BJ (cell line): ENCODE results near the gene NSD2. TPM values are rescaled to one million over a fixed set of nuclear protein-coding genes. Genes with fewer than 3 reads are reported as not detected.
A peak's percentile ranks its signal among the peaks of the same experiment; 100 is the strongest.
"Not testable (repeated sequence)": the region's sequence is repeated elsewhere in the genome, so short reads cannot be mapped to it uniquely, and the experiment has no call there.

Source experiments
- CTCF ChIA-PET: fragments of 350-600 bp; formaldehyde crosslinking; extraction: SDS; loops from one replicate; lab custom pipeline; 2021; ENCODE audit warnings: antibody characterized with exemption, inconsistent platforms; lab: Yijun Ruan, JAX
- POLR2A ChIA-PET: fragments of 300-600 bp; sonication (Branson Sonifier 250); formaldehyde crosslinking; extraction: SDS; loops from one replicate; lab custom pipeline; 2021; ENCODE audit warnings: antibody characterized with exemption; lab: Charles Lee
- DNase-seq: peaks from one replicate; pipeline ENCODE4 v3.0.0-alpha.2; 2011; ENCODE audit warnings: low read depth
- H3K27me3 ChIP-seq: 2 replicates; pipeline ENCODE4 v1.6.0; 2011; ENCODE audit warnings: low read length; ENCODE audit not compliant: control insufficient read depth, insufficient read depth
- H3K36me3 ChIP-seq: 2 replicates; pipeline ENCODE4 v1.5.1; 2011; ENCODE audit warnings: low read length; ENCODE audit not compliant: control insufficient read depth, insufficient read depth
- H3K4me3 ChIP-seq: 2 replicates; pipeline ENCODE4 v1.5.1; 2011; ENCODE audit warnings: low read depth, mild to moderate bottlenecking, control low read depth, low read length
- polyA plus RNA-seq: library from polyadenylated mRNA; depleted of rRNA; stranded (reverse); fragments of >200 nt; gene quantifications from 2 replicates; pipeline ENCODE4 v1.2.3, GENCODE V29; 2011; rRNA removed
- small RNA-seq: library from RNA; depleted of rRNA; stranded (forward); fragments of <200 nt; gene quantifications from one replicate; pipeline ENCODE3, GENCODE V24; 2012; ENCODE audit warnings: low replicate concordance, low read depth; ENCODE audit not compliant: insufficient read length
- TF ChIP-seq, protein P1 (sequence below): IDR thresholded peaks from 2 replicates; pipeline ENCODE4 v1.5.1; 2011; ENCODE audit warnings: low read depth, mild to moderate bottlenecking, control low read depth, inconsistent platforms, low read length, moderate library complexity; ENCODE audit not compliant: insufficient read depth

NSD2 gene
- polyA plus RNA-seq, 1 experiment: 22.3 TPM

- CTCF ChIA-PET: interaction anchor here (0.6 kb wide), 1 partner anchor 16 kb away, joined by 3 read pairs; no protein-coding TSS in a partner anchor
- POLR2A ChIA-PET: no interaction called here
- H3K4me3 ChIP-seq: no peak overlapping the region
- TF ChIP-seq, protein P1, sequence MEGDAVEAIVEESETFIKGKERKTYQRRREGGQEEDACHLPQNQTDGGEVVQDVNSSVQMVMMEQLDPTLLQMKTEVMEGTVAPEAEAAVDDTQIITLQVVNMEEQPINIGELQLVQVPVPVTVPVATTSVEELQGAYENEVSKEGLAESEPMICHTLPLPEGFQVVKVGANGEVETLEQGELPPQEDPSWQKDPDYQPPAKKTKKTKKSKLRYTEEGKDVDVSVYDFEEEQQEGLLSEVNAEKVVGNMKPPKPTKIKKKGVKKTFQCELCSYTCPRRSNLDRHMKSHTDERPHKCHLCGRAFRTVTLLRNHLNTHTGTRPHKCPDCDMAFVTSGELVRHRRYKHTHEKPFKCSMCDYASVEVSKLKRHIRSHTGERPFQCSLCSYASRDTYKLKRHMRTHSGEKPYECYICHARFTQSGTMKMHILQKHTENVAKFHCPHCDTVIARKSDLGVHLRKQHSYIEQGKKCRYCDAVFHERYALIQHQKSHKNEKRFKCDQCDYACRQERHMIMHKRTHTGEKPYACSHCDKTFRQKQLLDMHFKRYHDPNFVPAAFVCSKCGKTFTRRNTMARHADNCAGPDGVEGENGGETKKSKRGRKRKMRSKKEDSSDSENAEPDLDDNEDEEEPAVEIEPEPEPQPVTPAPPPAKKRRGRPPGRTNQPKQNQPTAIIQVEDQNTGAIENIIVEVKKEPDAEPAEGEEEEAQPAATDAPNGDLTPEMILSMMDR: no peak
- no peak for DNase-seq
- H3K27me3 ChIP-seq: no peaks in the 10 kb centered on the region; the same call in 1 of the 2 replicates
- H3K36me3 ChIP-seq: no peaks in the 10 kb centered on the region
Measured at GRCh38 chr4:2025817-2026216, 154.6 kb downstream of the NSD2 start.

GRCh38 chr4:2027120-2027519, 155.9 kb downstream of the NSD2 start:
- CTCF ChIA-PET, DNase-seq, H3K27me3 ChIP-seq, H3K36me3 ChIP-seq, H3K4me3 ChIP-seq, POLR2A ChIA-PET: not testable (repeated sequence)

- CTCF ChIA-PET, POLR2A ChIA-PET, H3K4me3 ChIP-seq, H3K27me3 ChIP-seq, H3K36me3 ChIP-seq, DNase-seq: not testable (repeated sequence)
Measured at GRCh38 chr4:2031161-2031560, 160.0 kb downstream of the NSD2 start.

Small RNA genes within 50 kb of the gene (small RNA-seq; reads per million reads assigned to genes)
- 38.1 reads per million, percentile 87 among the genes with 10 or more reads in this experiment for gene SCARNA22

Other genes starting within 250 kb of the NSD2 start
- gene FAM53A, start 187.1 kb upstream of the NSD2 start, polyA plus RNA-seq: 2.0 and 3.7 TPM in 2 replicates
- 36.9 and 56.7 TPM in 2 replicates for gene SLBP, start 159.1 kb upstream of the NSD2 start, polyA plus RNA-seq
- 23.7 and 33.8 TPM in 2 replicates for gene TMEM129, start 150.1 kb upstream of the NSD2 start, polyA plus RNA-seq
- gene TACC3, start 149.9 kb upstream of the NSD2 start, polyA plus RNA-seq: 13.8 and 24.0 TPM in 2 replicates
- gene FGFR3, start 78.1 kb upstream of the NSD2 start, polyA plus RNA-seq: 0.58 and 1.0 TPM in 2 replicates
- gene LETM1, start 15.2 kb upstream of the NSD2 start, polyA plus RNA-seq: 13.6 and 17.1 TPM in 2 replicates
- gene NELFA, start 137.6 kb downstream of the NSD2 start, polyA plus RNA-seq: 8.6 and 12.8 TPM in 2 replicates
- 0.02 and 0.04 TPM in 2 replicates for gene NAT8L, start 187.9 kb downstream of the NSD2 start, polyA plus RNA-seq